ENCODE measurements around the gene TRMT61A. TPM values are rescaled to one million over a fixed set of nuclear protein-coding genes. Genes with fewer than 3 reads are reported as not detected.

TRMT61A gene
- total and polyA plus RNA-seq, 2 donors (not counting 3 experiments of a cell fraction or from before 2014, with no cell fraction given) = 6.8 to 10.6 TPM

DNA sequence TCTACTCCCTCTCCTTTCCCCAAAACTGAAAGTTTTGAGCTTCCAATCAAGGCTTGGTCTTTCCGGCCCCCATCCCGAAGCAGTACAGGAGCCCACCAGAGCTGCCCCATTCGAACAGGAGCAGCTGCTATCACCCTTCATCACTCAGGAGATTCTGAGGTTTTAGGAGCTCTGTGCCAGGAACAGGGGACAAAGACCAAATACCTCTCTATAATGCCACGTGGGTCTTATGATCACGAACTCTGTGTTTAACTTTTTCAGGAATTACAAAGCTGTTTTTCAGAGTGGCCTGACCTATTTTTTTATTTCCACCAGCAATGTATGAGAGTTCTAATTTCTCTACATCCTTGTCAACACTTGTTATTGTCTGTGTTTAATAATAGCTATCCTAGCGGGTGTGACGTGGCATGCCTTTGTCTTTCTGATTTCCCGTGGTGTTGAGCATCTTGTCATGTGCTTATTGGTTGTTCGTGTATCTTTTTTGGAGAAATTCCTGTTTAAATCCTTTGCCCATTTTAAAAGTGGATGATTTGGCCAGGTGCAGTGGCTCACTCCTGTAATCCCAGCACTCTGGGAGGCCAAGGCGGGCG is 55.4 kb downstream of the TRMT61A start:
- peaks cover 6% of the 10 kb centered on the region for H3K79me2 ChIP-seq (ENCODE audit: control insufficient read depth, insufficient read depth, low read length)
- CTCF ChIA-PET = interaction anchor here (0.8 to 1.0 kb wide), 2 partner anchors 11 to 21 kb away, joined by 3 read pairs; no protein-coding TSS in a partner anchor
- H3K4me3 ChIP-seq (replicated peaks in 1 of 3; ENCODE audit: insufficient read depth in 1 of 3, low read depth in 1 of 3, low read length in 3 of 3) = no peak overlapping the region
- no peaks in the 10 kb centered on the region for H4K20me1 ChIP-seq (replicated peaks; ENCODE audit: control insufficient read depth, extremely low read depth, insufficient read depth, low read length)
- FAIRE-seq (no peak), DNase-seq (ENCODE audit: low read depth, low spot score) (no peak)
- H2AFZ ChIP-seq (ENCODE audit: low read depth, low read length) = no peak overlapping the region
- H3K36me3 ChIP-seq (ENCODE audit: control insufficient read depth in 2 of 2, extremely low read depth in 1 of 2, insufficient read depth in 2 of 2, low read length in 2 of 2) = peaks cover 0 to 7% of the 10 kb centered on the region in 2 experiments
- no TSS peak for BruUV-seq (replicated peaks)
- POLR2A ChIA-PET = no interaction called here
- H3K9me1 ChIP-seq (replicated peaks; ENCODE audit: control insufficient read depth, extremely low read depth, insufficient read depth, low read length) = no peaks in the 10 kb centered on the region
- intact Hi-C loops (cut with micrococcal nuclease) (no loop called here), dilution Hi-C loops (cut with MboI; ENCODE audit: extremely low pct_ligation_motif_present, low sequenced_read_pairs) (no loop called here)
- TF ChIP-seq POLR2AphosphoS5 (IDR thresholded peaks at IDR 0.05; ENCODE audit: insufficient read depth, low read depth, low read length) = no peak
- no peak for TF ChIP-seq POLR2A (IDR thresholded peaks at IDR 0.05; ENCODE audit: low read depth, low read length)
- TF ChIP-seq, protein P1, sequence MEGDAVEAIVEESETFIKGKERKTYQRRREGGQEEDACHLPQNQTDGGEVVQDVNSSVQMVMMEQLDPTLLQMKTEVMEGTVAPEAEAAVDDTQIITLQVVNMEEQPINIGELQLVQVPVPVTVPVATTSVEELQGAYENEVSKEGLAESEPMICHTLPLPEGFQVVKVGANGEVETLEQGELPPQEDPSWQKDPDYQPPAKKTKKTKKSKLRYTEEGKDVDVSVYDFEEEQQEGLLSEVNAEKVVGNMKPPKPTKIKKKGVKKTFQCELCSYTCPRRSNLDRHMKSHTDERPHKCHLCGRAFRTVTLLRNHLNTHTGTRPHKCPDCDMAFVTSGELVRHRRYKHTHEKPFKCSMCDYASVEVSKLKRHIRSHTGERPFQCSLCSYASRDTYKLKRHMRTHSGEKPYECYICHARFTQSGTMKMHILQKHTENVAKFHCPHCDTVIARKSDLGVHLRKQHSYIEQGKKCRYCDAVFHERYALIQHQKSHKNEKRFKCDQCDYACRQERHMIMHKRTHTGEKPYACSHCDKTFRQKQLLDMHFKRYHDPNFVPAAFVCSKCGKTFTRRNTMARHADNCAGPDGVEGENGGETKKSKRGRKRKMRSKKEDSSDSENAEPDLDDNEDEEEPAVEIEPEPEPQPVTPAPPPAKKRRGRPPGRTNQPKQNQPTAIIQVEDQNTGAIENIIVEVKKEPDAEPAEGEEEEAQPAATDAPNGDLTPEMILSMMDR (IDR thresholded peaks at IDR 0.05; ENCODE audit: extremely low read depth in 1 of 2, insufficient read depth in 1 of 2, low read depth in 1 of 2, low read length in 2 of 2) = no peak
- TF ChIP-seq MYC (IDR thresholded peaks at IDR 0.05; ENCODE audit: low read depth, low read length) = no peak
- no peak for TF ChIP-seq JUN (IDR thresholded peaks at IDR 0.05; ENCODE audit: borderline replicate concordance, insufficient read depth, insufficient read length, low read depth)
- TF ChIP-seq GATA2 (IDR thresholded peaks at IDR 0.05; ENCODE audit: insufficient read depth, insufficient read length, low read depth, low read length) = no peak
- TF ChIP-seq, protein P2, sequence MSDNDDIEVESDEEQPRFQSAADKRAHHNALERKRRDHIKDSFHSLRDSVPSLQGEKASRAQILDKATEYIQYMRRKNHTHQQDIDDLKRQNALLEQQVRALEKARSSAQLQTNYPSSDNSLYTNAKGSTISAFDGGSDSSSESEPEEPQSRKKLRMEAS (IDR thresholded peaks at IDR 0.05; ENCODE audit: insufficient read depth, insufficient read length) = no peak
- no peak for TF ChIP-seq FOS (IDR thresholded peaks at IDR 0.05; ENCODE audit: borderline replicate concordance, insufficient read depth, low read length)
- no peak for TF ChIP-seq EZH2 (IDR thresholded peaks at IDR 0.05; ENCODE audit: borderline replicate concordance, low read depth, low read length, severe bottlenecking)
- H3K27ac ChIP-seq (ENCODE audit: insufficient read depth, low read depth, low read length) = no peak overlapping the region
- H3K4me1 ChIP-seq (ENCODE audit: control insufficient read depth, extremely low read depth, insufficient read depth, low read length) = no peaks in the 10 kb centered on the region
- H3K27me3 ChIP-seq (ENCODE audit: control insufficient read depth in 2 of 2, insufficient read depth in 2 of 2, low read length in 2 of 2) = no peaks in the 10 kb centered on the region
- H3K9ac ChIP-seq (replicated peaks; ENCODE audit: extremely low read depth, insufficient read depth, low read length) = no peak overlapping the region
- no peak overlapping the region for H3K4me2 ChIP-seq (ENCODE audit: insufficient read depth, low read length)
- no peaks in the 10 kb centered on the region for H3K9me3 ChIP-seq (replicated peaks; ENCODE audit: control insufficient read depth, insufficient read depth, low read length)

Small RNAs within 50 kb of the gene (small RNA-seq; reads per million reads assigned to genes)
- gene RNU4-68P (ENCODE audit: insufficient read depth, insufficient read length, low read depth, low replicate concordance) (not detected), gene RNU7-160P (ENCODE audit: insufficient read depth, insufficient read length, low read depth, low replicate concordance) (not detected)

Other genes starting within 250 kb of the TRMT61A start
- gene EIF5, start 195.0 kb upstream of the TRMT61A start, total RNA-seq = 294 and 313 TPM in 2 replicates
- 145 and 175 TPM in 2 replicates for gene EIF5, start 195.0 kb upstream of the TRMT61A start, polyA plus RNA-seq
- 81.2 and 96.1 TPM in 2 replicates for gene MARK3, start 143.8 kb upstream of the TRMT61A start, total RNA-seq
- 43.7 and 46.6 TPM in 2 replicates for gene MARK3, start 143.8 kb upstream of the TRMT61A start, polyA plus RNA-seq
- gene CKB, start 6.4 kb upstream of the TRMT61A start, total RNA-seq = 2.4 and 4.0 TPM in 2 replicates
- gene CKB, start 6.4 kb upstream of the TRMT61A start, polyA plus RNA-seq = 6.9 and 10.0 TPM in 2 replicates
- gene BAG5, start 33.5 kb downstream of the TRMT61A start, total RNA-seq = 28.4 and 32.5 TPM in 2 replicates
- gene BAG5, start 33.5 kb downstream of the TRMT61A start, polyA plus RNA-seq = 5.0 and 6.3 TPM in 2 replicates
- gene COA8, start 33.8 kb downstream of the TRMT61A start, total RNA-seq = 46.4 and 52.6 TPM in 2 replicates
- gene COA8, start 33.8 kb downstream of the TRMT61A start, polyA plus RNA-seq = 9.6 and 19.1 TPM in 2 replicates
- 233 and 240 TPM in 2 replicates for gene KLC1, start 100.0 kb downstream of the TRMT61A start, total RNA-seq
- gene KLC1, start 100.0 kb downstream of the TRMT61A start, polyA plus RNA-seq = 124 and 128 TPM in 2 replicates
- 25.1 and 27.2 TPM in 2 replicates for gene XRCC3, start 186.3 kb downstream of the TRMT61A start, total RNA-seq
- gene XRCC3, start 186.3 kb downstream of the TRMT61A start, polyA plus RNA-seq = 13.4 and 13.6 TPM in 2 replicates
- gene ZFYVE21, start 186.6 kb downstream of the TRMT61A start, total RNA-seq = 54.5 and 55.8 TPM in 2 replicates
- gene ZFYVE21, start 186.6 kb downstream of the TRMT61A start, polyA plus RNA-seq = 98.3 and 126 TPM in 2 replicates